Measurements from ENCODE around the gene SURF6.
A peak's percentile ranks its signal among the peaks of the same experiment; 100 is the strongest.

SURF6 gene

DNA sequence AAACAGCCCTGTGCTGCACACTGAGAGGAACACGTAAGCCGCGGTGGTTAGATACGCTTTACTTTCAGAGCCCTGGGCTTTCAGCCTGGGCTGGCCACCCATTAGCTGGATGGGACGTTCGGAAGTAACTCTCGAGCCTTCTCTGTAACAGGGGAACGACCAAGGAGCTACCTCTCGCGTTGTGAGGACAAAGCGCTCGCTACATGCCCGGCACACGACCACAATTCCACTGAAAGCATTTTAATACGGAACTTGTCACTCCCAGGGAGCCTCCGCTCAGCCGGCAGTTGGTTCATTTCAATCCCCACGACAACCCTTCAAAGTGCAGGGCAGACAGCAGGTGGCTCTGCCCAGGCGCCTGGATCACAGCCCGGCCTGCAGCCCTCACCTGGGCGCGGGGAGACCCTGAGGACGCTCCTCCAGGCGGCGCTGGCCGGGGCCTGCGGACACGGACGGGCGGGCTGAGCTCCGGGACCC is 19.9 kb upstream of the SURF6 start:
- peak overlapping the region; percentile 90 for H3K4me3 ChIP-seq (ENCODE audit: low read depth, low read length)
- H3K4me1 ChIP-seq (ENCODE audit: control insufficient read depth, insufficient read depth, low read length): peaks cover 6% of the 10 kb centered on the region; the same call in 1 of the 2 replicates
- no peaks in the 10 kb centered on the region for H3K9me3 ChIP-seq (ENCODE audit: control insufficient read depth, insufficient read depth, low read length)
- peak overlapping the region; percentile 66 for H3K9ac ChIP-seq (ENCODE audit: low read depth, low read length)
- peaks cover 70% of the 10 kb centered on the region for H3K36me3 ChIP-seq (ENCODE audit: control insufficient read depth, insufficient read depth, low read length)
- peak overlapping the region; percentile 61 for H3K27ac ChIP-seq (ENCODE audit: low read depth, low read length)
- H3K27me3 ChIP-seq (ENCODE audit: control insufficient read depth, insufficient read depth, low read length): no peaks in the 10 kb centered on the region

DNA sequence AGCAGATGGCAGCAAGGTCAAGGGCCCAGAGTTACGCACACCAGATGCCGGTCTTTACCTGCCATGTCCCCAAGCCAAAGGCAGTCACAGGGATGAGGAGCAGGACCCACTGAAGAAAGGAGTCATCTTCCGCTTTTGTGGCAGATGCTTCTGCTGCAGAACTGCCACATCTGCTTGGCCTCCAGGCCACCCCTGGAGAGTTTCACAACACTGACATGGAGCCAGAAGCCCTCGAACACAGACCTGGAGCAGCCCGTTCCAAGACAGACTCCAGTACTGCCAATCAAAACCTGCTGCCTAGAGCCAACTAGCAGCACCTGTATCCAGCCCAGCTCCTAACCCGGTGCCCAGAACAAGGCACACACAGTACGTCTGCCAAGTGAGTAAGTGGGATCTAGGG is 18.8 kb upstream of the SURF6 start:
- no peak overlapping the region for H3K9ac ChIP-seq (ENCODE audit: low read depth, low read length)
- H3K4me1 ChIP-seq (ENCODE audit: control insufficient read depth, insufficient read depth, low read length): peaks cover 6% of the 10 kb centered on the region; the same call in 1 of the 2 replicates
- H3K36me3 ChIP-seq (ENCODE audit: control insufficient read depth, insufficient read depth, low read length): peaks cover 70% of the 10 kb centered on the region
- no peaks in the 10 kb centered on the region for H3K9me3 ChIP-seq (ENCODE audit: control insufficient read depth, insufficient read depth, low read length)
- peak overlapping the region; percentile 90; the same call in 1 of the 2 replicates for H3K4me3 ChIP-seq (ENCODE audit: low read depth, low read length)
- no peak overlapping the region for H3K27ac ChIP-seq (ENCODE audit: low read depth, low read length)
- H3K27me3 ChIP-seq (ENCODE audit: control insufficient read depth, insufficient read depth, low read length): no peaks in the 10 kb centered on the region

DNA sequence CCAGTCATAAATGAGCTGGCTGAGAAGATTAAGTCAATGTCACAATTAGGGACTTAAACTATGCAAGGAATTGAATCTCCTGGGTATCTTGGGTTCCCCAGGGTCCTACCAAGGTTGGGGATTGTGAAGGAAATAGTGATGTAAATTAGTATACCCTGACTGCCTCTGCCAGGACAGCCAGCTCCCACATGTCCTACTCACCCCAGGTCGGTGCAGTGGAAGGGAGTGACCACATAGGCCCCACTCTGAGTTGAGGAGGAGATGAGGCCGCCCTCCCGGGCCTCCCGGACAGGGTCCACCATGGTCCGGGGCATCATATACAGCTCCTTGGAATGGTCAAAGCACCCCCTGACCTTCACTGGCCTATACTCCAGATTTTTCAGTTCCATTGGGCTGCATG is 17.6 kb upstream of the SURF6 start:
- Histone ChIP-seq H3K9me3 (ENCODE audit: control insufficient read depth, insufficient read depth, low read length) (no peaks in the 10 kb centered on the region), H3K4me3 (ENCODE audit: low read depth, low read length) (no peak overlapping the region), H3K9ac (ENCODE audit: low read depth, low read length) (no peak overlapping the region), H3K27ac (ENCODE audit: low read depth, low read length) (peak overlapping the region; percentile 14), H3K27me3 (ENCODE audit: control insufficient read depth, insufficient read depth, low read length) (no peaks in the 10 kb centered on the region), H3K4me1 (ENCODE audit: control insufficient read depth, insufficient read depth, low read length) (peaks cover 13% of the 10 kb centered on the region; the same call in 1 of the 2 replicates), H3K36me3 (ENCODE audit: control insufficient read depth, insufficient read depth, low read length) (peaks cover 72% of the 10 kb centered on the region)

- Histone ChIP-seq H3K27me3 (ENCODE audit: control insufficient read depth, insufficient read depth, low read length) (no peaks in the 10 kb centered on the region), H3K27ac (ENCODE audit: low read depth, low read length) (peak overlapping the region; percentile 13), H3K4me3 (ENCODE audit: low read depth, low read length) (no peak overlapping the region), H3K9ac (ENCODE audit: low read depth, low read length) (no peak overlapping the region), H3K4me1 (ENCODE audit: control insufficient read depth, insufficient read depth, low read length) (peaks cover 13% of the 10 kb centered on the region; the same call in 1 of the 2 replicates), H3K9me3 (ENCODE audit: control insufficient read depth, insufficient read depth, low read length) (no peaks in the 10 kb centered on the region), H3K36me3 (ENCODE audit: control insufficient read depth, insufficient read depth, low read length) (peaks cover 64% of the 10 kb centered on the region)
Measured at GRCh38 chr9:133352635-133353340, 16.8 kb upstream of the SURF6 start.

DNA sequence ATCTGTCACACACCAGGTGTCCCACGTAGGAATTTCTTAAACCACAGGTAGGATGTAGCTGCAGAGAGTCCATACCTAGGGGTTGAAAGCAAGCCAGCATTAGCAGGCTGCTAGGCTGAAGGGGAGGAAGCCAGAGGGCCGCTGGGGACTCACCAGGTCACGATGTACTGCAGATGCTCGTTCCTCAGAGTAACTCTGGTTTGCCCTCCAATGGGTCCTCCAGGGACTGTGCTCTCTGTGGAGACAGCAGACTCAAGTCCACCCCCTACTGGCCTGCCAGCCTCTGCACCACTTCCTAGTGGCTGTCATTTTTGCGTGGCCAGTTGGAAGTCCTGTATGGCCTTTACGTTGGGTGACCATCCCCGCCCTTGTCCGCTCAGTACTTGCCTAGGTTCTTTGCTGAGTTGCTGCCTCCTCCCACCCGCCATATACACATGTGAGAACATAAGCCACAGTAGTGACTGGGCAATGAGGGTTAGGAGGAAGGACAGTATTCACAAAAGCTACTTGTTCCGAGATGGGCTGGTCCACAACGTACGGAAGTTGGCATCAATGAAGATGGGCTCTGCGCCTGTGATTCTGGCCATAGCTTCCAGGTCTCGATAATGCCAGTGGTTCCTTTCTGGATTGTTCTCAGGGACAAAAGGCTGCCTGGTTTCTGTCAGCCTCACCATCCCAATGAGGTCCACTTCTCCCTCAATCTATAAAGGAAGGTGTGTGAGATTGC is 16.1 kb upstream of the SURF6 start:
- Histone ChIP-seq H3K4me1 (ENCODE audit: control insufficient read depth, insufficient read depth, low read length) (0 out of 2 replicates have a peak, but pooled peaks cover 6% of the 10 kb centered on the region), H3K4me3 (ENCODE audit: low read depth, low read length) (no peak overlapping the region), H3K9me3 (ENCODE audit: control insufficient read depth, insufficient read depth, low read length) (no peaks in the 10 kb centered on the region), H3K27ac (ENCODE audit: low read depth, low read length) (peak overlapping the region; percentile 43), H3K36me3 (ENCODE audit: control insufficient read depth, insufficient read depth, low read length) (peaks cover 59% of the 10 kb centered on the region), H3K9ac (ENCODE audit: low read depth, low read length) (no peak overlapping the region), H3K27me3 (ENCODE audit: control insufficient read depth, insufficient read depth, low read length) (no peaks in the 10 kb centered on the region)

DNA sequence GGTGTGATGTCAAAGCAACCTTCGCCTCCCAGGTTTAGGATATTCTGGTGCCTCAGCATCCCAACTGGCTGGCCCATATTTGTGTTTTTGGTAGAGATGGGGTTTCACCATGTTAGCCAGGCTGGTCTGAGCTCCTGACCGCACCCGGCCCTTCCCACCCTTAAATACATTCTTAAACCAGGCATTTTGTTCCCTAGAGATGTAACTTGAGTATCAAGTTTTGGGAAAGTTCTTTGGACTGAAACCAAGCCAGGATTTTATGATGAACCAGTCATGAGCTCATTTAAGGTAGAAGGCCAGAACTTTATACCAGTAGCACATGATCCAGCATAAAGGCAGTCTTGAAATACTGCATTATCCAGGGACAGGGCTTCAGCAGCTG is 15.5 kb upstream of the SURF6 start:
- Histone ChIP-seq H3K9me3 (ENCODE audit: control insufficient read depth, insufficient read depth, low read length) (no peaks in the 10 kb centered on the region), H3K27me3 (ENCODE audit: control insufficient read depth, insufficient read depth, low read length) (no peaks in the 10 kb centered on the region), H3K27ac (ENCODE audit: low read depth, low read length) (peak overlapping the region; percentile 43), H3K4me3 (ENCODE audit: low read depth, low read length) (no peak overlapping the region), H3K4me1 (ENCODE audit: control insufficient read depth, insufficient read depth, low read length) (0 out of 2 replicates have a peak, but pooled peaks cover 7% of the 10 kb centered on the region), H3K9ac (ENCODE audit: low read depth, low read length) (no peak overlapping the region), H3K36me3 (ENCODE audit: control insufficient read depth, insufficient read depth, low read length) (peaks cover 59% of the 10 kb centered on the region)

DNA sequence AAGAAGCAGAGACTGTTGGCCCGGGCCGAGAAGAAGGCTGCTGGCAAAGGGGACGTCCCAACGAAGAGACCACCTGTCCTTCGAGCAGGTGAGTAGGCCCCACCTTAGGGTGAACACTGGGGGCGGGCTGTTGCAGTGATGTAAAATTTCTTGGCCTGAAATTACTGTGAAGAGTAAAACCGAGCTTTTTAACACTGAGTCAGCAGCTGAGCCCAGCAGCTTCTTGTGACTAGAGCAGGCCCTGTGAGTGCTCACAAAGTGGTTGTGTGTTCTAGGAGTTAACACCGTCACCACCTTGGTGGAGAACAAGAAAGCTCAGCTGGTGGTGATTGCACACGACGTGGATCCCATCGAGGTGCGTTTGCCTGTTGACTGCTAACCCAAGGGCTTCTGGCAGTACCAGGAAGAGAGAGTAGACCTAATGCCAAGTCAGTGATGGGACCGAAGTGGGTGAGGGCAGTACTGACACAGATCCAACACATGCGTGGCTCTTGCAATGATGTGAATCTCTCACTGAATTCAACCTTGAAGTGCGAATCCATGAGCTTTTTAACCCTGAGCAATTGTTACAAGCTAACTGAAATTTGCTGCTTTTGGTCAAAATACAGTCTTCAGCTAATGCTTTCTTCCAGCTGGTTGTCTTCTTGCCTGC is 14.1 kb upstream of the SURF6 start:
- peaks cover 73% of the 10 kb centered on the region for H3K36me3 ChIP-seq (ENCODE audit: control insufficient read depth, insufficient read depth, low read length)
- H3K27ac ChIP-seq (ENCODE audit: low read depth, low read length): peak overlapping the region; percentile 98
- no peaks in the 10 kb centered on the region for H3K27me3 ChIP-seq (ENCODE audit: control insufficient read depth, insufficient read depth, low read length)
- H3K9ac ChIP-seq (ENCODE audit: low read depth, low read length): no peak overlapping the region
- no peaks in the 10 kb centered on the region for H3K9me3 ChIP-seq (ENCODE audit: control insufficient read depth, insufficient read depth, low read length)
- H3K4me3 ChIP-seq (ENCODE audit: low read depth, low read length): peak overlapping the region; percentile 98
- H3K4me1 ChIP-seq (ENCODE audit: control insufficient read depth, insufficient read depth, low read length): peaks cover 10% of the 10 kb centered on the region; the same call in 1 of the 2 replicates

DNA sequence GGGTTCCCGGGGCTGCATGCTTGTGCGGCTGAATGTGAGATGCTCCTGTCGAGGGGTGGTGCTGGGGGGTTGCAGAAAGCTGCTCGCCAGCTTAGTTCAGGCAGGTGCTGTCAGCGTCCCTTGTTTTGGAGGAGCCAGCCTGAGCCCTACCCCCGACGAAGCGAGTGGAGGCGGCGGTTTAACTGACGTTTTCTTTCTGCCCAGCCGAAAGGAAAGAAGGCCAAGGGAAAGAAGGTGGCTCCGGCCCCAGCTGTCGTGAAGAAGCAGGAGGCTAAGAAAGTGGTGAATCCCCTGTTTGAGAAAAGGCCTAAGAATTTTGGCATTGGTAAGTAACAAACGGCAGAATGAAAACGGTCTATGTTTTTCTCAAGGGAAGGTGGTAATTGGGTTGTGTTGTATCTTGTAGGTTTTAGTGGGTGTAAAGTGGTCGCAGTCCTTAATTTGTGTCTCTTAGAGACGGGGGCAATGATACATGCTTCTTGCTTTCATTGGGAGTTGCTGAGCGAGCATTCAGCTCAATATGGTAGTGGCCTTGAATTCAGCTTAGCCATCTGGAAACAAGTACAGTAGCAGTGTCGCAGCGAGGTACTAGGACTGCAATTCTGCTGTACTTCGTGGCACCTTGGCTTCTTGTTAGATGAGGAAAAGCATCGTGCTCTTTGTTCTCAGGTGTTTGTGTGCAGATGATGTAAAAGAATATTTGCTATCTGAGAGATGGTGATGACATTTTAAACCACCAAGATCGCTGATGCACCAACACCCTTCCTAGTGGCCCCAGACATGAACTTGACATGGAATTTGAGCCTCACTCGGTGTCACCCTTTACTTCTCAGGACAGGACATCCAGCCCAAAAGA is 13.0 kb upstream of the SURF6 start:
- H3K36me3 ChIP-seq (ENCODE audit: control insufficient read depth, insufficient read depth, low read length): peaks cover 76% of the 10 kb centered on the region
- peaks cover 10% of the 10 kb centered on the region; the same call in 1 of the 2 replicates for H3K4me1 ChIP-seq (ENCODE audit: control insufficient read depth, insufficient read depth, low read length)
- peak overlapping the region; percentile 98 for H3K27ac ChIP-seq (ENCODE audit: low read depth, low read length)
- H3K9ac ChIP-seq (ENCODE audit: low read depth, low read length): peak overlapping the region; percentile 96
- H3K4me3 ChIP-seq (ENCODE audit: low read depth, low read length): peak overlapping the region; percentile 98
- H3K9me3 ChIP-seq (ENCODE audit: control insufficient read depth, insufficient read depth, low read length): no peaks in the 10 kb centered on the region
- H3K27me3 ChIP-seq (ENCODE audit: control insufficient read depth, insufficient read depth, low read length): no peaks in the 10 kb centered on the region

GRCh38 chr9:133347985-133348717 is 12.2 kb upstream of the SURF6 start, which contains the start of the genes MED22 and RPL7A:
TSS of gene MED22 (minus strand) at chr9:133348131. CDS start at chr9:133346662, 1,469 bp downstream.
TSS of gene RPL7A (plus strand) at chr9:133348218. CDS start at chr9:133348244, 26 bp downstream.
- H3K4me3 ChIP-seq (ENCODE audit: low read depth, low read length): peak within 1 kb of the TSS; percentile 98
- H3K4me1 ChIP-seq (ENCODE audit: control insufficient read depth, insufficient read depth, low read length): peaks cover 10% of the 10 kb centered on the region; the same call in 1 of the 2 replicates
- H3K27ac ChIP-seq (ENCODE audit: low read depth, low read length): peak within 1 kb of the TSS; percentile 98
- H3K27me3 ChIP-seq (ENCODE audit: control insufficient read depth, insufficient read depth, low read length): no peaks in the 10 kb centered on the region
- H3K9ac ChIP-seq (ENCODE audit: low read depth, low read length): peak within 1 kb of the TSS; percentile 96
- peaks cover 77% of the 10 kb centered on the region for H3K36me3 ChIP-seq (ENCODE audit: control insufficient read depth, insufficient read depth, low read length)
- H3K9me3 ChIP-seq (ENCODE audit: control insufficient read depth, insufficient read depth, low read length): no peaks in the 10 kb centered on the region

All from HUES48 (cell line).